A549 (cell line): ENCODE data around the gene C1R.

Experiments used
- BHLHE40 ChIP-seq: IDR thresholded peaks from 2 replicates; pipeline ENCODE4 v1.6.1; 2012; ENCODE audit warnings: low read depth, low read length, inconsistent platforms
- CHD2 ChIP-seq: fragments of 150-350 bp; IDR thresholded peaks from 2 replicates; pipeline ENCODE4 v1.6.1; 2014; ENCODE audit warnings: low read length; ENCODE audit not compliant: partially characterized antibody
- CTCF ChIP-seq: fragments of >200 bp; sonication (Bioruptor Twin); formaldehyde crosslinking; IDR thresholded peaks from 3 replicates; pipeline ENCODE4 v1.5.1; 2016
- EP300 ChIP-seq, 2 experiments: fragments of >200 bp; sonication (Bioruptor Twin); formaldehyde crosslinking; IDR thresholded peaks; 2 replicates in 1 of 2; 3 replicates in 1 of 2; pipeline ENCODE4 v1.6.1; 2016 to 2017
- HOXA7 ChIP-seq: fragments of 250-450 bp; sonication (Bioruptor Pico); IDR thresholded peaks from 2 replicates; pipeline ENCODE4 v1.5.0; 2020; ENCODE audit warnings: mild to moderate bottlenecking, moderate library complexity
- JUNB ChIP-seq: fragments of >200 bp; sonication (Bioruptor Twin); formaldehyde crosslinking; IDR thresholded peaks from 2 replicates; pipeline ENCODE4 v1.6.1; 2016
- MAFK ChIP-seq: fragments of 450-650 bp; IDR thresholded peaks from 2 replicates; pipeline ENCODE4 v1.6.1; 2014; ENCODE audit not compliant: partially characterized antibody
- POLR2A ChIP-seq: IDR thresholded peaks from 2 replicates; pipeline ENCODE4 v1.6.1; 2012; ENCODE audit warnings: mild to moderate bottlenecking, low read length

- TF ChIP-seq CTCF (no peak), EP300 (IDR thresholded peaks at IDR 0.05) (no peak), HOXA7 (CRISPR knock-in tag) (no peak), POLR2A (no peak), CHD2 (no peak), JUNB (no peak), BHLHE40 (no peak), MAFK (no peak)
These were observed 10.3 kb upstream of the C1R start for GRCh38 chr12:7102582-7102981.
